Activated naive CD4-positive, alpha-beta T cell treated with anti-CD3 and anti-CD28 coated beads, Interleukin-2, amount 10 ng/mL, durations not matched to agents 7 days and 5 days (primary cell): ENCODE data around the gene JARID2.
A peak's percentile ranks its signal among the peaks of the same experiment; 100 is the strongest.

Experiments
- CTCF ChIA-PET: fragments of 350-600 bp; sonication (Branson Sonifier 250); formaldehyde crosslinking; loops from one replicate; lab custom pipeline; 2021; ENCODE audit warnings: antibody characterized with exemption; lab: Charles Lee
- DNase-seq: peaks from one replicate; pipeline ENCODE4 v3.0.0-alpha.2; 2020
- H3K27ac Mint-ChIP-seq: one replicate; pipeline ENCODE4 v1.8.0; 2021; ENCODE audit warnings: mild to moderate bottlenecking, moderate library complexity, mixed read lengths
- H3K27me3 Mint-ChIP-seq: one replicate; pipeline ENCODE4 v1.8.0; 2021; ENCODE audit warnings: mild to moderate bottlenecking, mixed read lengths
- H3K36me3 Mint-ChIP-seq: one replicate; pipeline ENCODE4 v1.8.0; 2021; ENCODE audit warnings: mixed read lengths
- H3K4me1 Mint-ChIP-seq: one replicate; pipeline ENCODE4 v1.8.0; 2021; ENCODE audit warnings: mixed read lengths
- H3K4me3 Mint-ChIP-seq: one replicate; pipeline ENCODE4 v1.8.0; 2021; ENCODE audit warnings: mild to moderate bottlenecking, moderate library complexity, mixed read lengths
- H3K9me3 Mint-ChIP-seq: one replicate; pipeline ENCODE4 v1.8.0; 2021; ENCODE audit warnings: mixed read lengths

Gene JARID2

DNA sequence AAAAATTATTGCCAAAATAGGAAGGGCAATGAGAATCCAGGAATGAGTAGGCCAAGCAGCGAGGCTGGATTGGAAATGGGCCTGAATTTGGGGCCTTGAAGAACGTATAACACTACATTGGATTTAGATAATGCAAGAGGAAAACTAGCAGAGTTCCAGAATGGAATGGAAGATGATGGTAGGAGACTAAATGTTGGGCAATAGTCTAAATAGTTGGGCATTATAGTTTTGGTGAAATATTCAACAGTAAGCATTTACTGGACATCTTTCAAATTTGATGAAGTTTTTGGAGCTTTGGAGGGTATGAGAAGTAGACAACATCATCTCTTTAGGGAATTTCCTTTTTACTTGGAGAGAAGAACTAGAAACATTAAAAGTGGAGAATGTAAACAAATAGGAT lies 3.4 kb upstream of the JARID2 start:
- peaks cover 6% of the 10 kb centered on the region for H3K36me3 Mint-ChIP-seq
- DNase-seq: no peak
- no peaks in the 10 kb centered on the region for H3K9me3 Mint-ChIP-seq
- H3K4me1 Mint-ChIP-seq: peaks cover 6% of the 10 kb centered on the region
- CTCF ChIA-PET: interaction anchor here (0.7 kb wide), 1 partner anchor 202 kb away, joined by 3 read pairs; no protein-coding TSS in a partner anchor
- H3K4me3 Mint-ChIP-seq: no peak overlapping the region
- H3K27me3 Mint-ChIP-seq: peaks cover 10% of the 10 kb centered on the region
- H3K27ac Mint-ChIP-seq: no peak overlapping the region

- DNase-seq: no peak
- CTCF ChIA-PET: no interaction called here
- peaks cover 6% of the 10 kb centered on the region for H3K4me1 Mint-ChIP-seq
- H3K9me3 Mint-ChIP-seq: no peaks in the 10 kb centered on the region
- no peak overlapping the region for H3K27ac Mint-ChIP-seq
- H3K4me3 Mint-ChIP-seq: peak overlapping the region; percentile 21
- H3K36me3 Mint-ChIP-seq: peaks cover 8% of the 10 kb centered on the region
- H3K27me3 Mint-ChIP-seq: peaks cover 10% of the 10 kb centered on the region
Observed at GRCh38 chr6:15242937-15243614, 2.8 kb upstream of the JARID2 start.

- Mint-ChIP-seq H3K9me3 (no peaks in the 10 kb centered on the region), H3K4me3 (peak overlapping the region; percentile 98), H3K4me1 (peaks cover 8% of the 10 kb centered on the region), H3K36me3 (peaks cover 10% of the 10 kb centered on the region), H3K27me3 (peaks cover 13% of the 10 kb centered on the region), H3K27ac (peak overlapping the region; percentile 74)
- no peak for DNase-seq
- CTCF ChIA-PET: no interaction called here
Observed at GRCh38 chr6:15243910-15244619, 1.8 kb upstream of the JARID2 start.

DNA sequence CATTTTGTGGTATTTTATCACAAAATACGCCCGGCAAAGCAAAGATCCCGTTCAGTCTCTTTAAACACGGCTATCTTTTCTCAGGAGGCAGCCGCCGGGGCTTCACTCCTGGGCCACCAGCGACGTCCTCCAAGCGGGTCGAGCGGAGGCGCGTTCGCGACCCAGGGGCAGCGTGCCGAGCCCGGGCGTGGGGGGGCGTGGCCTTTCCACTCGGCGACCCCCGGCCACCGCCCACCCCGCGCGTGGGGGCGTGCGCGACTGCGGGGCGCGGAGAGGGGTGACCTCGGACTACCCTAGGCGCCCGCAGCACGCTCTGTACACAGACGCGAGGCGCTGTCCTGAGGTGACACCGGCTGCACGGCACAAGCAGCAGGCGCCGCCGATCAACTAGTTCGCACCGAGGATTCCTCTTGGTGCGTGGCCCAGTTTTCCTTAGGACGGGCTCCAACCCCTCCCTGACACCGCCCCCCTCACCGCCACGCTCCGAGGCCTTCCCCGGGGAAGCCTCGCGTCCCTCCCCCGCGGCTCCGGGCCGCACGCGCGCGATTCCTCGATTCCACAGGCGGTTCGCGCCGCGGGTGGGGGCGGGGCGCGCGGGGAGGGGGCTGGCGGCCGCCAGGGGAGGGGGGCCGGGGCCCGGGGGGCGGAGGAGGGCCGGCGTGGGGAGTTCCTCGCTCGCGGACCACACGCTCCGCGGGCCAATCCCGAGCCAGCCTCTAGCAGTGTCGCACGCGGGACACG lies 1.1 kb upstream of the JARID2 start:
- Mint-ChIP-seq H3K9me3 (no peaks in the 10 kb centered on the region), H3K4me3 (peak overlapping the region; percentile 98), H3K27me3 (peaks cover 9% of the 10 kb centered on the region), H3K27ac (peak overlapping the region; percentile 97), H3K36me3 (peaks cover 10% of the 10 kb centered on the region), H3K4me1 (peaks cover 15% of the 10 kb centered on the region)
- peak; percentile 77 for DNase-seq
- CTCF ChIA-PET: interaction anchor here (0.6 to 0.8 kb wide), 2 partner anchors 219 to 1188 kb away, joined by 3 read pairs; no protein-coding TSS in a partner anchor

DNA sequence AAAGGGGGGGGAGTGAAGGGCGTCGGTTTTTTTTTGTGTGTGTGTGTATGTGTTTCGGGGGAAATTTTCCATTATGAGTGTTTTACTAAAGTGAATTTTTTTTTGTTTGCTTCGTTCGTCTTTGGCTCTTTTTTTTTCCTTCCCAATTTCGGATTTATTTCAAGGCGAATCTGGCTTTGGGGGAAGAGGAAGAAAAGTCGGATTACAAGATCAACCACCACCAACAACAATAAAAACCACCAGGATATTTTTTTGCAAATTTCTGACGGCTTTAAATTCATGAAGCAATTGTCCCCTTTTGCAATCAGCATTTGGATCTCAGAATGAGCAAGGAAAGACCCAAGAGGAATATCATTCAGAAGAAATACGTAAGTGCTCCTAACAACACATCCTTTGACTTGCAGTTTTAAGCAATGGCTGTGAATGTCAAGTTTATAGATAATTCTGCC lies 372 bp downstream of the JARID2 start:
- Mint-ChIP-seq H3K27me3 (peaks cover 9% of the 10 kb centered on the region), H3K36me3 (peaks cover 13% of the 10 kb centered on the region), H3K4me1 (peaks cover 30% of the 10 kb centered on the region), H3K4me3 (peak overlapping the region; percentile 98), H3K27ac (peak overlapping the region; percentile 97), H3K9me3 (no peaks in the 10 kb centered on the region)
- CTCF ChIA-PET: interaction anchor here (1.2 kb wide), 1 partner anchor 180 kb away, joined by 3 read pairs; no protein-coding TSS in a partner anchor
- no peak for DNase-seq

GRCh38 chr6:15246666-15247499 lies 1.0 kb downstream of the JARID2 start:
- Mint-ChIP-seq H3K4me1 (peaks cover 36% of the 10 kb centered on the region), H3K36me3 (peaks cover 15% of the 10 kb centered on the region), H3K27ac (peak overlapping the region; percentile 97), H3K4me3 (peak overlapping the region; percentile 98), H3K9me3 (no peaks in the 10 kb centered on the region), H3K27me3 (peaks cover 9% of the 10 kb centered on the region)
- DNase-seq: peak; percentile 57
- CTCF ChIA-PET: interaction anchor here (0.6 to 1.2 kb wide), 4 partner anchors 38 to 179 kb away, joined by 3 to 4 read pairs (median 3); no protein-coding TSS in a partner anchor

GRCh38 chr6:15247500-15248450 lies 1.9 kb downstream of the JARID2 start:
- Mint-ChIP-seq H3K36me3 (peaks cover 18% of the 10 kb centered on the region), H3K27me3 (peaks cover 9% of the 10 kb centered on the region), H3K4me3 (peak overlapping the region; percentile 98), H3K9me3 (no peaks in the 10 kb centered on the region), H3K4me1 (peaks cover 45% of the 10 kb centered on the region), H3K27ac (peak overlapping the region; percentile 97)
- peak; percentile 67 for DNase-seq
- CTCF ChIA-PET: interaction anchor here (0.6 to 1.3 kb wide), 6 partner anchors 37 to 178 kb away, joined by 3 to 4 read pairs (median 3); no protein-coding TSS in a partner anchor

- Mint-ChIP-seq H3K4me3 (peak overlapping the region; percentile 90), H3K36me3 (peaks cover 24% of the 10 kb centered on the region), H3K4me1 (peaks cover 55% of the 10 kb centered on the region), H3K9me3 (no peaks in the 10 kb centered on the region), H3K27ac (peak overlapping the region; percentile 99), H3K27me3 (peaks cover 4% of the 10 kb centered on the region)
- peak; percentile 97 for DNase-seq
- CTCF ChIA-PET: interaction anchor here (0.6 to 1.3 kb wide), 2 partner anchors 63 to 78 kb away, joined by 3 read pairs; no protein-coding TSS in a partner anchor
Observed at GRCh38 chr6:15248451-15249370, 2.8 kb downstream of the JARID2 start.

- Mint-ChIP-seq H3K36me3 (peaks cover 30% of the 10 kb centered on the region), H3K4me1 (peaks cover 57% of the 10 kb centered on the region), H3K27ac (peak overlapping the region; percentile 99), H3K27me3 (peaks cover 4% of the 10 kb centered on the region), H3K9me3 (no peaks in the 10 kb centered on the region), H3K4me3 (peak overlapping the region; percentile 90)
- CTCF ChIA-PET: interaction anchor here (0.7 to 1.3 kb wide), 2 partner anchors 77 to 195 kb away, joined by 3 read pairs; no protein-coding TSS in a partner anchor
- peak; percentile 26 for DNase-seq
Observed at GRCh38 chr6:15249371-15250019, 3.6 kb downstream of the JARID2 start.

DNA sequence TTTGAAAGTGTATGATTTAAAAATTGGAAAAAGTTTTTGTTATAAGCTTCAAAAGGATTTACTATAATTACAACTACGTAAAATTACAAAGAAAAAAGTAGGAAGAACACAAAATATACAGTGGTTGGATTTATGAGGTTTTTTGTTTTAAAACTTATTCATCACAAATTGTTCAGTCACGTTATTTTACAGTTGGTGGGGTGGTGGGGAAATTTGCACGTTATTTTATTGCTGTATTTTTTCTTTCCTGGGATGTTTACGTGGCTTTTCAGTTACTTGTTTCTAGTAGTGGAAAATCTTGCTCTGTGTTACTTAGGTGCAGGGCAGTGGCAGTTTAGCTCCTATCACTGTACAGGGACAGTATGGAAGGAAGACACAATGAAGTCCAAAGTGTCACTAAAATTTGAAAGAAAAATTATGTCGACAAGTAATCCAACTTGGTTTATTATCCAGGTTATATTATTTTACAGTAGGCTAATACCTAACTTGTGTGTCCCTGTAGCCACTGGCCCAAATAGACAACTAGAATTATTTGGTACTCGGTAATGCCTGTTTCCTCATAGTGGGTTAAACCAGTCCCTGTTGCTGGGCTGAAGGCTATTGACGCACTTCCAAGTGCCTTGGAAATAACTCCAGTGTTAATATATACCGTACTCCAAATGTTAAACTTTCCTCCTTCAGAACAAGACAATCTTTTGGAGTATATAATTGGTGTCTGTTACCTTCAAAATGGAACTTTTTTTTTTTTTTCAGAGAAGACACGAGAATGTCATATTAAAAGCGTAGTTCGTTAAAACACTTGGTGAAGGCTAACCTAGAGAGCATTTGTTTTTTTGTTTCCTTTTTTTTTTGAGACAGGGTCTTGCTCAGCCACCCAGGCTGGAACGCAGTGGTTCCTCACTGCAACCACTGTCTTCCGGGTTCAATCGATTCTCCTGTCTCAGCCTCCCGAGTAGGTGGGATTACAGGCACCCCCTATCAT lies 4.6 kb downstream of the JARID2 start:
- Mint-ChIP-seq H3K4me3 (peak overlapping the region; percentile 90), H3K27me3 (peaks cover 4% of the 10 kb centered on the region), H3K9me3 (no peaks in the 10 kb centered on the region), H3K27ac (peak overlapping the region; percentile 99), H3K36me3 (peaks cover 33% of the 10 kb centered on the region), H3K4me1 (peaks cover 66% of the 10 kb centered on the region)
- CTCF ChIA-PET: interaction anchor here (0.6 to 0.7 kb wide), 2 partner anchors 183 to 194 kb away, joined by 3 read pairs; no protein-coding TSS in a partner anchor
- DNase-seq: no peak
